Mammary epithelial cell (primary cell): ENCODE data around the gene USHBP1.

Experiments
- CTCF ChIP-seq, 2 donors: IDR thresholded peaks in 1 of 2; conservative IDR thresholded peaks in 1 of 2; 2 replicates each; pipeline ENCODE4 v1.5.1; 2011 to 2012; ENCODE audit warnings: inconsistent platforms in 2 of 2, low read length in 2 of 2, mild to moderate bottlenecking in 2 of 2, control low read depth in 1 of 2, low read depth in 1 of 2; ENCODE audit not compliant: insufficient read depth in 1 of 2; ENCODE audit errors: extremely low read depth in 1 of 2
- EZH2 ChIP-seq: IDR thresholded peaks from 2 replicates; pipeline ENCODE4 v1.6.1; 2012; ENCODE audit warnings: low read length, inconsistent platforms, borderline replicate concordance

- no peak for TF ChIP-seq CTCF (conservative IDR thresholded peaks at IDR 0.05 in 1 of 2, IDR thresholded peaks at IDR 0.05 in 1 of 2; ENCODE audit: extremely low read depth in 1 of 2, insufficient read depth in 1 of 2, low read depth in 1 of 2, low read length in 2 of 2)
- no peak for TF ChIP-seq EZH2
These were observed 49.6 kb upstream of the USHBP1 start for GRCh38 chr19:17314007-17314593.
